KOPT-K1 (cell line): ENCODE data around the gene ACTA1.
"Not testable (repeated sequence)": the region's sequence is repeated elsewhere in the genome, so short reads cannot be mapped to it uniquely, and the experiment has no call there.

ENCODE experiments used
- H3K27ac ChIP-seq: fragments of 200-600 bp; sonication (generic); 2 replicates; pipeline ENCODE4 v1.5.1; 2016; ENCODE audit warnings: antibody characterized with exemption, mild to moderate bottlenecking, low read depth, low read length; ENCODE audit not compliant: poor library complexity, severe bottlenecking
- H3K36me3 ChIP-seq: fragments of 200-600 bp; sonication (generic); 2 replicates; pipeline ENCODE4 v1.5.1; 2017; ENCODE audit warnings: antibody characterized with exemption, mild to moderate bottlenecking, low read length, moderate library complexity; ENCODE audit not compliant: insufficient read depth
- H3K9me3 ChIP-seq: fragments of 200-600 bp; sonication (generic); 2 replicates; pipeline ENCODE4 v1.5.1; 2017; ENCODE audit warnings: antibody characterized with exemption, low read length, mild to moderate bottlenecking; ENCODE audit not compliant: insufficient read depth, poor library complexity, severe bottlenecking

The ACTA1 gene

GRCh38 chr1:229430761-229431283 is 3.1 kb downstream of the ACTA1 start:
- H3K36me3 ChIP-seq = no peaks in the 10 kb centered on the region
- H3K27ac ChIP-seq = no peak overlapping the region

GRCh38 chr1:229428256-229428655 is 5.6 kb downstream of the ACTA1 start:
- H3K9me3 ChIP-seq = peaks cover 8% of the 10 kb centered on the region
- H3K36me3 ChIP-seq = no peaks in the 10 kb centered on the region
- no peak overlapping the region for H3K27ac ChIP-seq

More at GRCh38 chr1:229430761-229431283, 3.1 kb downstream of the ACTA1 start:
- H3K9me3 ChIP-seq = no peaks in the 10 kb centered on the region

- Histone ChIP-seq H3K9me3 (peaks cover 8% of the 10 kb centered on the region), H3K36me3 (no peaks in the 10 kb centered on the region)
Measured at GRCh38 chr1:229427572-229427971, 6.3 kb downstream of the ACTA1 start.

GRCh38 chr1:229425564-229426159 is 8.2 kb downstream of the ACTA1 start:
- Histone ChIP-seq H3K36me3 (no peaks in the 10 kb centered on the region), H3K27ac (no peak overlapping the region), H3K9me3 (peaks cover 8% of the 10 kb centered on the region)

More at GRCh38 chr1:229427572-229427971, 6.3 kb downstream of the ACTA1 start:
- no peak overlapping the region for H3K27ac ChIP-seq

GRCh38 chr1:229420765-229421164 is 13.1 kb downstream of the ACTA1 start:
- H3K36me3 ChIP-seq = no peaks in the 10 kb centered on the region
- H3K9me3 ChIP-seq = peaks cover 8% of the 10 kb centered on the region
- H3K27ac ChIP-seq = no peak overlapping the region

GRCh38 chr1:229420224-229420623 is 13.7 kb downstream of the ACTA1 start:
- Histone ChIP-seq H3K36me3 (no peaks in the 10 kb centered on the region), H3K27ac (no peak overlapping the region)

GRCh38 chr1:229418586-229418985 is 15.3 kb downstream of the ACTA1 start:
- H3K9me3 ChIP-seq, H3K36me3 ChIP-seq, H3K27ac ChIP-seq: not testable (repeated sequence)

More at GRCh38 chr1:229420224-229420623, 13.7 kb downstream of the ACTA1 start:
- peaks cover 8% of the 10 kb centered on the region for H3K9me3 ChIP-seq

- not testable (repeated sequence) for H3K36me3 ChIP-seq, H3K27ac ChIP-seq, H3K9me3 ChIP-seq
Measured at GRCh38 chr1:229412810-229413209, 21.1 kb downstream of the ACTA1 start.

- Histone ChIP-seq H3K27ac (no peak overlapping the region), H3K9me3 (no peaks in the 10 kb centered on the region), H3K36me3 (no peaks in the 10 kb centered on the region)
Measured at GRCh38 chr1:229412056-229412455, 21.8 kb downstream of the ACTA1 start.

- H3K9me3 ChIP-seq = no peaks in the 10 kb centered on the region
- no peak overlapping the region for H3K27ac ChIP-seq
- H3K36me3 ChIP-seq = no peaks in the 10 kb centered on the region
Measured at GRCh38 chr1:229411434-229412055, 22.3 kb downstream of the ACTA1 start.

- Histone ChIP-seq H3K36me3 (no peaks in the 10 kb centered on the region), H3K9me3 (no peaks in the 10 kb centered on the region), H3K27ac (no peak overlapping the region)
Measured at GRCh38 chr1:229410692-229411433, 23.0 kb downstream of the ACTA1 start.

GRCh38 chr1:229410370-229410691 is 23.6 kb downstream of the ACTA1 start:
- Histone ChIP-seq H3K9me3 (no peaks in the 10 kb centered on the region), H3K36me3 (no peaks in the 10 kb centered on the region), H3K27ac (no peak overlapping the region)

- no peaks in the 10 kb centered on the region for H3K9me3 ChIP-seq
- no peaks in the 10 kb centered on the region for H3K36me3 ChIP-seq
- H3K27ac ChIP-seq = no peak overlapping the region
Measured at GRCh38 chr1:229409616-229410369, 24.1 kb downstream of the ACTA1 start.

- Histone ChIP-seq H3K9me3 (no peaks in the 10 kb centered on the region), H3K27ac (no peak overlapping the region), H3K36me3 (no peaks in the 10 kb centered on the region)
Measured at GRCh38 chr1:229408458-229409037, 25.3 kb downstream of the ACTA1 start.
